NCI-H526 treated with DMSO at 0.1 percent for 48 hours (cell line): ENCODE results near the gene UBE2M.
"Not testable (repeated sequence)": the region's sequence is repeated elsewhere in the genome, so short reads cannot be mapped to it uniquely, and the experiment has no call there.

ENCODE experiments used
- DNase-seq: peaks from one replicate; lab custom pipeline; 2025; lab: John Stamatoyannopoulos, UW

UBE2M gene

DNA sequence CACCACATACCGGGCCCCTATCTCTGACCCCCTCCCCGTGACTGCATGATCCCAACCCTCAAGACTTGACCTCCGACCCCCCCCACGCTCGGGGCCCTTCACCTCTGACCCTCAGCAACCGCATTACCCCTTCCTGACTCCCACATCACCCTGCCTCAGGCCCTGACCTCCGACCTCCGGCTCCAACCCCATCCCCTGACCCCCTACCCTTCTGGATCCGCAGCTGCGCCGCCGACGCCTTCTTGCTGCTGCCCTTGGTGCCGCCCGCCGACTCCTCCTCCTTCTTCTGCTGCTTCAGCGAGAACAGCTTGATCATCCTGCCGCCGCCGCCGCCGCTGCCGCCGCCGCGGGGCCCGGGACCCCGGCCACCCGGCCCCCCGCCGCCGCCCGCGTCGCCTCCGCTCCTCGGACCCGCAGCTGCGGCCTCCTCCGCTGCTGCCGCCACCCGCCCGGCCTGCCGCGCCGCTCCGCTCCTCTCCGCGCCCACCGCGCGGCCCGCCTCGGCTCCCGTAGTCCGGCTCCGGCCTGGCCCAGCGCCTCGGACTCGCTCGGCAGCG, at the start of gene UBE2M:
Gene UBE2M, minus strand, starts transcription at position 546 of the 557 bp plus-strand sequence. Its CDS starts 230 bp downstream, at position 316.
- no peak for DNase-seq

DNA sequence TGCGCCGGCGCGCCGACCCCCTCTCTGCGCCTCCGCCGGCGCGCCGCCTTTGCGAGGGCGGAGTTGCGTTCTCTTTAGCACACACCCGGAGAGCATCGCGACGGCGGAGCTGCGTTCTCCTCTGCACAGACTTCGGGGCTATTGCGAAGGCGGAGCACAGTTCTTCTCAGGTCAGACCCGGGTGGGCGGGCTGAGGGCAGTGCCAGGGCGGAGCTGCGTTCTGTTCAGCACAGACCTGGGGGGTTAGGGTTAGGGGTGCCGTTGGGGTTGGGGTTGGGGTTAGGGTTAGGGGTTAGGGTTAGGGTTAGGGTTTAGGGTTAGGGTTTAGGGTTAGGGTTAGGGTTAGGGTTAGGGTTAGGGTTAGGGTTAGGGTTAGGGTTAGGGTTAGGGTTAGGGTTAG, 48.8 kb upstream of the UBE2M start:
- not testable (repeated sequence) for DNase-seq

DNA sequence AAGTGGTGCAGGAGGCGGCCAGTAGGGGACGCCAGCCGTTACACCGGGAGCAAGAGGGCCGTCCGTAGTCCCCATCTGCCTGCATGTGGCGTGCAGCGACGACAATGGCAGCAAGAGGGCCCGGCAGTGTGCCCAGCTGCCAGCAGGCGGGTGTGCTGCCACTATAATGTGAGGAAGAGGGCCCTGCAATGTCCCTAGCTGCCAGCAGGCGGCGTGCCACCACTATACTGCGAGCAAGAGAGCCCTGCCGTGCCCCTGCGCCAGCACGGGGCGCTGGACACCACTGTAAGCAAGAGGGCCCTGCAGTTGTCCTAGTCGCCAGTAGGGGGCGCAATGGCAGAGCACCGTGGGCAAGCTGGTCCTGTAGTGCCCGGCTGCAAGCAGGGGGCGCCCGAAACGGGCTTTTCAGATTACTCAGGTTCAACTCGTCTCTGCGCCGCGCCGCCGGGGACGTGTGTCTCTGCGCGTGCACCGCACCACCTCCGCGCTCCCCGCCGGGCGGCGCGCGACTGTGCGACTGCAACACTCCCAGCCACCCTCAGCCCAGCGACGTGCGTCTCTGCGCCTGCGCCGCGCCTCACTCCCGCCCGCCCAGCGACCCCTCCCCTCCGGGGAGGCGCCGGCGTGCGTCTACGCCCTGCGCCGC, 48.0 kb upstream of the UBE2M start:
- not testable (repeated sequence) for DNase-seq

DNA sequence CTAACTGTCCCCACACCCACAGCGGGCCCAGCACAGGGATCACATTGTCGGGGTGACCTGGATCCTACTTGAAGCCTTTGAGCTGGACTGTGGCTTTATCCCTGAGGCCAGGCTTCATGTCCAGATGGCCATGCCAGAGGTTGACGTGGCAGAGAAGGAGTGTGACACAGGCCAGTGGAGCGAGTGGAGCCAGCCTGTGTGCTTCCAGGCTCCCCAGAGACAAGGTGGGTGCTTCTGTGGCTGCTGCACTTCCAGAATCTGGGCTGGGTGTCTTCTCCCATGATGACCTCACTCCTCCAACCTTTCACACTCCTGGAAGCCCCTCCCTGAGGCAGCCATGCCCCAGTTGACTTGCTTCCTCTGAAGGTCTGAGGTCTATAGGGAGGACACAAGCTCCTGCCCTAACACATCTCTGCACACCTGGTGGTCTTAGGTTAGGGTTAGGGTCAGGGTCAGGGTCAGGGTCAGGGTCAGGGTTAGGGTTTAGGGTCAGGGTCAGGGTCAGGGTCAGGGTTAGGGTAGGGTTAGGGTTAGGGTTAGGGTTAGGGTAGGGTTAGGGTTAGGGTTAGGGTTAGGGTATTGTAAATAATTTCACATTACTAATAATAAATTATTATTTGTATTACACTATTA, 27.8 kb upstream of the UBE2M start:
- DNase-seq, result no peak

DNA sequence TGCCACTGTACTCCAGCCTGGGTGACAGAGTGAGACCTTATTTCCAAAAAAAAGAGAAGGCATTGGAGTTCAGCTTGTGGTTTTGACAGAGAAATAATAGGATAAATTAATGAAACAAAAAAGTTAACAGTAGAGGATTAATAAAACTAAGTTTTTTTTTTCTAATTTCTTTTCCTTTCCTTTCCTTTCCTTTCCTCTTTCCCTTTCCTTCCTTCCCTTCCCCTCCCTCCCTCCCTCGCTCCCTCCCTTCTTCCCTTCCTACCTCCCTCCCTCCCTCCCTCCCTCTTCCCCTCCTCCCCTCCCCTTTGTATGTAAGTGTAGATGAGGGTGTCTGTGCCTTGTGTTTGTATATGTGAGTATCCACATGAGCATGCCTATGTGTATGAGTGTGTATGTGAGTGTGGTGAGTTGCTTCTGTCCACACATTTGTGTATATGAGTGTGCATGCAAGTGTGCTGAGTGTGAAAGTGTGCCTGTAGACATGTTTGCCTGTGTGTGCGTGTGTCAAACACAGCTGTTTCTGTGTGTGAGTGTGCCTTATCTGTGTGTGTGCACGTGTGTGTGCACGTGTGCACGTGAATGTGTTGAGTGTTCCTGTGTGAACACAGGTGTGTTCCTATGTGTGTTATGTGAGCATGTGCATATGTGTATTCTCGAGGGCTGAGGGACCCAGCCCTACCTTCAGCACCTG, 27.2 kb upstream of the UBE2M start:
- DNase-seq, result no peak

DNA sequence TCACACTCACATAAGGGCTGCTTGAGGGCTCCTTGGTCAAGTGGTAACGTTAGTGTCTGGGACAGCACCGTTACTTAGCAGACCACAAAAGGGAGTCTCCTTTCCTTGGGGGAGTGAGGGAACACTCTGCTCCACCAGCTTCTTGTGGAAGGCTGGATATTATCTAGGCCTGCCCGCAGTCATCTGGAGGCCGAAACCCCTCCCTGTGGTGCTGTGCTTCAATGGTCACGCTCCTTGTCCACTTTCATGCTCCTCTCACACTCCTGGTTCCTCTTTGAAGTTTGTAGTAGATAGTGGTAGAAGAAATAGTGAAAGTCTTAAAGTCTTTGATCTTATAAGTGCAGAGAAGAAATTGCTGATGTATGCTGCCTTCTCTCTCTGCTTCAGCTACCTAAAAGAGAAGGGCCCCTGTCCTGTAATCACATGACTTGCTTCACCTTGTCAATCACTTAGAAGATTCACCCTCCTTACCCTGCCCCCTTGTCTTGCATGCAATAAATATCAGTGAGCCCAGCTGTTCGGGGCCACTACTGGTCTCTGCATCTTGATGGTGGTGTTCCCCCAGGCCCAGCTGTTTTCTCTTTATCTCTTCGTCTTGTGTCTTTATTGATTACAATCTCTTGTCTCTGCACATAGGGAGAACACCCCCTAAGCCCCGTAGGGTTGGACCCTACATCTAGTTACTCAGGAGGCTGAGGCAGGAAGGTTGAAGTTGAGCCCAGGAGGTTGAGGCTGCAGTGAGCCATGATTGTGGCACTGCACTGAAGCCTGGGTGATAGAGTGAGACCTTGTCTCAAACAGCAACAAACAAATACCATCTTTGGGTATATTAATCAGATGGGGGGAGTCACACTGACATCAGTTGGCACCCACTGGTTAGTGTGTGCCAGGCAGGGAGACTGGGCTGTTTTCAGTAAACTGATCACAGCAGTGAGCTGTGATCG, 26.4 kb upstream of the UBE2M start:
- no peak for DNase-seq

DNA sequence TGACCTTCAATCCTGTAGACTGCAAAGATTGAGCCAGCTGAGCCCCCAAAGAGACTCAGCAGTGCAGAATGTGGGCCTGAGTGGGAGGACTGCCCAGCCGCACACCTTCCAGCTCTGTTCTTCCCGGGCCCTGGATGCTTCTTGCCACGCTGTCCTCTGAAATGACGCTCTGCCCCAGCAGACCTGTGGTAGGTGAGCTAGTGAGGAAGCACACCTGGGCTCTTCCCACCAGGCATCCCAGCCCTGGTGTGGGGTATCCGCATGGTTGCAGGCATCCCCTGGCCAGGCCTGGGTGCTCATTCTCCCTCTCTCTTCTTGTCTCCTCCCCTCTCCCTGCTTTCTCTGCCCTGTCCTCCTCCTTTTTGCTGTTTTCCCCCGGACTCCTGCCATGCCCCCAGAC, 24.6 kb upstream of the UBE2M start:
- DNase-seq, result no peak

DNA sequence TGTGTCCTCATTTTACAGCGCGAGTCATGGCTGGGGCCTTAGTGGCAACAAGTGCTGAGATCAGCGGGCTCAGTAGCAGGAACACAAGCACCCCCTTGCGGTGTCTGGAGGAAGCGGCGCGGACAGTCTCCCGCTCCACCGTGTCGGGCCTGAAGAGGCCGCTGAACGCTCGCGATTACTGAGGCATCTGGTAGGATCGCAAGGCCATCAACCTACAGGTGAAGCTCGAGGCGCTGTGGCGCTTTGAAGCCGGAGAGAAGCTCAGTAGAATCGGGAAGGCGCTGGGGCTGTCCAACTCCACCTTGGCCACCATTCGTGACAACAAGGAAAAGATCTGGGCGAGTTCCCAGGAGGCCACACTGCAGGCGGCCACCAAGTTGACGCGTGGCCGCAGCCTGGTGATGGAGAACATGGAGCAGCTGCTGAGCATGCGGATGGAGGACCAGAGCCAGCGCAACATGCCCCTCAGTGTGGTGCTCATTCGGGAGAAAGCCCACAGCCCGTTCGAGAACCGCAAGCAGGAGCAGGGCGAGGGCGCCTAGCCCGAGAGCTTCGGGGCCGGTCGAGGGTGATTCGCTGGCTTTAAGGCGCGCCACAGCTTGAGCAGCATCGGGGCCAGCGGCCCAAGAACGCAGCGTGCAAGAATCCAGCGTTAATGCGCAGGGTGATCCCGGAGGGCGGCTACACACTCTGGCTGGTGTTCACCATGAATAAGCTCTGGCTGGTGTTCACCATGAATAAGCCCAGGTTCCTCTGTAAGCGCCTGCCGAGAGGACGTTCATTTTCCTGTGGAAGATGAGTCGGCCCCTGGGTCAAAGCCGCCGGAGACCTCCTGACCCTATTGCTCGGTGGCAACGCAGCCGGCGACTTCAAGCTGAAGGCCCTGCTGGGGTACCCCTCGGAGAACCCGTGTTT, 23.1 kb upstream of the UBE2M start:
- DNase-seq, result no peak

DNA sequence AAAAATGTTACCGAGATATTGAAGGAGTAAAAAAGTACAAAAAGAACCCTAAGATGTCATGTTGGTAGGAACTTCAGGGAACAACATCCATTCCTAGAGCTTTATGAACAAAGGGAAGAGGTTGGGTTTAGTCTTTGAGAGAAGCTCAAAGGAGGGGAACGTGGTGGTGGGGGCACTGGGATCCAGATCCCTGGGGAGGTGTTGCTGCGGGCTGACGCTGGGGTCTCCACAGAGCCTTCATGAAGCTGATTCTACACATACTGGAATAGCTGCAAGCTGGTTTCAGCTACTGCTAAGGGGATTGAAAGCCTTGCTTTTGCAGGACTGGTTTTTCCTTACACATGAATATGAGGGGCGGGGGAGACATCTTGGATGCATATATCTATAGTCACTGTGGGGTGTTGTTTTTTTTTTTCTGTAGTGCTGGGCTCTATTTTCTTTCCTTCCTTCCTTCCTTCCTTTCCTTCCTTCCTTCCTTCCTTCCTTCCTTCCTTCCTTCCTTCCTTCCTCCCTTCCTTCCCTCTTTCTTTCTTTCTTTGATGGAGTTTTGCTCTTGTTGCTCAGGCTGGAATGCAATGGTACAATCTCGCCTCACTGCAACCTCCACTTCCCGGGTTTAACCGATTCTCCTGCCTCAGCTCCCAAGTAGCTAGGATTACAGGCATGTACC, 21.2 kb upstream of the UBE2M start:
- DNase-seq, result no peak

DNA sequence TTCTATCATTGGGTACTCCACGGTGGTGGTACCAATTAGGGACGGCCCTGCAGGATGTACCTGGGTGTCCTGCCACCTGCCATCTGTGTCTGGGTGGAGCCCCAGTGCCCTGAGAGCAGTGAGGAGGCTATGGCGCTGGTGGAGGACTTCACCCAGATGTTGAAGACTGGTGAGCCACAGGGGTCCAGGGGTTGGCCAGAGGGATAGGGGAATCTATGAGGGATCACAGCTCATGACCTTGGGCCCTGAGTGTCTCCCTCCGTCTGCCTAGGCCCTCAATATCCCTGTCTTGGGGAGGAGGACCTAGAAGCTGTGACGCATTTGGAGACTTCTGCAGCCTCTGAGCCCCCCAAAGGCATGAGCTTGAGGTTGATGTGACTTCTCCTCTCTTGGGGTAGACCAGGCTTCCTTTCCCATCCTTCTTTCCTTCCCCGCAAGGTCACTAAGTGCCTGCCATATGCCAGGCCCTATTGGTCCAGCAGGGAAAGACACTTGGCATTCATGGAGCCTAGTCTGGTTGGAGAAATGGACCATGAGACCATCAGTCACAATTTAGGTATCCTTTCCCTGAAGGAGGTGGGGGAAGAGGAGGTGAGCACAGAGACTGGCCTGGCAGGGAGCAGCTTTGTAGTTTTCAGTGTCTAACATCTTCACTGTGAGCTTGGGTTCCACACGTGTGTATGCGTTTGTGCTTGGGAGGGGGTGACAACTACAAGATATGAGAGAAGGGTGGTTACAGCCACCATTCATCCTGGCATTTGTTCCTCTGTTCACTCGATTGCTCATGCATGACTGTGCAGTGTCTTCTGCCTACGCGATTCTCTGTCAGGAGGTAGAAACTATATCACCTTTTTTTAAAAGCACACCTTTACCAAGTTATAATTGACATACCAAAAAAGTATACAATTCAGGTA, 19.9 kb upstream of the UBE2M start:
- no peak for DNase-seq

DNA sequence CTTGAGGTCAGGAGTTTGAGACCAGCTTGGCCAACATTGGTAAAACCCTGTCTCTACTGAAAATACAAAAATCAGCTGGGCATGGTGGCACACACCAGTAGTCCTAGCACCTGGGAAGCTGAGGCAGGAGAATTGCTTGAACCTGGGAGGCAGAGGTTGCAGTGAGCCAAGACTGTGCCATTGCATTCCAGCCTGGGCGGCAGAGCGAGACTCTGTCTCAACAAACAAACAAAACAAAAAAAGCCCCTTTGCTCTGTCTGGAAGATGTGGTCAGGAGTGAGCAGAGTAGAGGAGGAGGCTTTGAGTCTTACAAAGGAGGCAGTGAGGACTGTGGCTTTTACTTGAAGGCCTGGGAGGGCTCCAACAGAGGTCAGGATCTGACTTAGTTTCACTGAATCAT, 19.2 kb upstream of the UBE2M start:
- not testable (repeated sequence) for DNase-seq

DNA sequence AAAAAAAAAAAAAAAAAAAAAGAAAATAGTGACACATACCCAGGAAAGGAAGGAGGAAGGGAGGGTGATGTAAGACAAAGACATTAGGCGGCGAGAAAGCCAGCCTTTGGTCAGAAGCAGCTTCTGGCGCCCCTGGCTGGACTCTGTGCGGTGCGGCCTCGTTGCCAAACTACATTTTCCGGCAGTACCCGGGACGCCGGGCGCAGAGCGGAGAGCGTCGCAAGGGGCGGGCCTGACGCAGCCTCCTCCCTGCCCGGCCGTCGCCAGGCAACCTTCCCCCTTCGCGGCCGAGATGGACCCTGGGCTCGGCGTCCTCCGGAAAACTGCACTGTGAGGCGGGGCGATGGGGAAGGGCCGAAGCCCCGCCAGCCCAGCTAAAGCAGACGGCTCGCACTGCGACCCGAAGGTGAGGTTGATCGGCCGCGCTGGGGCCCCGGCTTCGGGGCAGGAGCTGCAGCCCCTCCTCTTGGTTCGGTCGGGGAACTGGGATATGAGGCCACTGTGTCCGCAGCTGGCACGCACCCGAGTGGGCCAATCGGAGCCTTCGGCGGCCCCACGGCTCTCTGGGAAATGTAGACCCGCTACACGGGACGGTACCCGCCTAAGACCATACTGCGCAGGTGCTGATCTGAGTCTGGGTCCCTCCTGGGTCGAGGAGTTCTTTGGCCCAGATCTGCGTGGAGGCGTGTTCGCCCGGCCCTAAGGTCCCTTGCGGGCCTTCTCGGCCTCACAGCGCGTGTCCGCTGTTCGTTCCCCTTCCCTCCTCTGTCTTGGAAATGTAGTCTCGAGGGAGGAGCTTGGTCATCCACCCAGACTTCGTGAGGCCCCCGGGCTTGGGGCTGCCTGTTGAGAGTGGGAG, 17.0 kb upstream of the UBE2M start:
- DNase-seq, result no peak

DNA sequence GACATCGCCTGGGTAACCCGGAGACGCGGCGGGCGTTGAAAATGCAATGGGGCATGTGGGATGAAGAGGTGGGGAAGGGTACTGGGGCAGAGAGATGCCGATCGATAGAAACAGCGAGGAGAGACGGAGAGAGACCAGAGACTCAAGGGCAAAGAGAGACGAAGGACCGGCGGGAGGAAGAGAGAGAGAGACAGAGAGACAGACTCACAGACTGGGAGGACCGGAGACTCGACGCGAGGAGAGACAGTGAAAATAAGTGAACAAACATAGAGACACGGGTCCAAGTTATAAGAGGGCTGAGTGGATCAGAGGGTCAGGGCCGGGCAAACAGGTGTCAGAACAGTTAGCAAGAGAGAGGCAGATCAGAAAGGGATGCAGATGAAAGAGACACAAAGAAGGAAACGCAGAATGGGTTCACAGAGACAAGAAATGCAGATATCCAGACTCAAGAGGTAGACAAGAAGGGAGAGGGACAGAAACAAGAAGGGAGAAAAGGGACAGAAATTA, 15.3 kb upstream of the UBE2M start:
- no peak for DNase-seq

DNA sequence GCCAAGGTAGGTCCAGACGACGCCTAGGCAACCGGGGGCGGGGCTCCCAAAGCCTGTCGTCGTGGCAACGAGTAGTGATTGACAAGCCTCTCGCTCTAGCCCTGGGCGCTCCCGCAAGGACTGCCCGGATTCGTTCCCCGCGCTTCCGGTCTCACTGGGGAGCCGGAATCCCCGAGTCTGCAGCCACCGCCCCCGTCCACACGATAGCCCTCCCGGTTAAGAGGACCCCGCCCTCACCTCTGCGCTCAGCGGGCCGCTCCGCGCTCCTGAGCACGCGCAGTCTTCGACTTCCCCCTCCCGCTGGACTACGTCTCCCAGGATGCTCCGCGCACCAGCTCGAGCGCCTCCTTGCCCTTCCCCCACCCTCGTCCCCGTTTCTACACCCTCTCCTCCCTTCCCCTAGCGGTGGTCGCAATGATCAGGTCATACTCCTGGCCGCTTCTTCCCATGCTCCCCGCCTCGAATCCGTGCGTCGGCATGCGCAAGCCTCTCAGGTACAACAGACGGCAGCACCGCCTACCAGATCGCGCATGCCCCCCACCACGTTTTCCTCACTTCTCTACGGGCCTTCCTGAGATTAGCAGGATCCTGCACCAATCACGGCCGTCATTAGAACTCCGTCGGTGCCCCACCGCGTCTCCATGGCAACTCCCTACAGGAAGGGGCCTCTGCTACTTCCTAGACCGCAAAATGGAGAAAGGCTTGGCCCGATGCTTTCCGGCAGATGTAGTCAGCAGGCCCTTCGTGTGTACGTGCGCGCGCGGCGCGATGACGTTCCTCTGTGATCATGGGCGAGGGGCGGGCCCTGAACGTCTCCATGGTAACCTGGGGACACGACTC, 14.6 kb upstream of the UBE2M start, which contains the start of gene MZF1:
Gene MZF1, minus strand, starts transcription at position 518 of the 840 bp plus-strand sequence. CDS start 1,946 bp downstream, outside the sequence.
- no peak for DNase-seq

DNA sequence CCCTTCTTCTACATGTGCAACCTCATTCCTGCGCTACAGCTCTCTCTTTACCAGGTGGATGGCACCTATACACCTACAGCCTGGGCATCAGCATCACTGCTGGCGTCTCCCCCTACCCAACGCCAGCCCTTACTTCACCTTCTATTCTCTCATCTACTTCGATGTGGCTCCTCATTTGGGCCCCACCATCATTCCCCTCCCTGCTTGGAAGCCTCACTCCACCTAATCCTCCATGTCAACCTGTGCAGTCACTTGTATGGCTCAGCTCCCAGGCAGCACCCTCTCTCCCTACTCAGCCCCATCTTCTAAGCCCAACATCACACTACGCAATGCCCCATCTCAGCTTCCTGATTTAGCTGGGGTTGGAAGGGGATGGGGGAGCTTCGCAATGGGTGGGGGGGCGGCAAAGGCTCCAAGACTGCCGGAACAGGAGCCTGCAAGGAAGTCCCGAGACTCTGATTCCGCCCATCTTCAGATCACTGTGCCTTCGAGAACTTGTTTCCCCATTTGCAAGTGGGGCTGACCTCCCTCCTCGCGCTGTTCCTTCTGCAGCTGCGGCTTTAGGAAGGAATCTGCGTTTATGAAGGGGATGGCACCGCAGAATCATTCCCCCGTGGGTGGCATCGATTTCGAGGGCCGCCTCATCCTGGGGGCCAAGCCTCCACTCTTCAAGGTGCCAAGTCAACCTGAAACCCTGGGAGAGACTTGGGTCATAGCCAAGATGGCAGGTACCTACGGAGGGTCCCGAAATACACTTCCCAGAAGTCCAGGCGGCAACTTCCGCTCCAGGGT, 13.8 kb upstream of the UBE2M start:
- DNase-seq, result no peak

DNA sequence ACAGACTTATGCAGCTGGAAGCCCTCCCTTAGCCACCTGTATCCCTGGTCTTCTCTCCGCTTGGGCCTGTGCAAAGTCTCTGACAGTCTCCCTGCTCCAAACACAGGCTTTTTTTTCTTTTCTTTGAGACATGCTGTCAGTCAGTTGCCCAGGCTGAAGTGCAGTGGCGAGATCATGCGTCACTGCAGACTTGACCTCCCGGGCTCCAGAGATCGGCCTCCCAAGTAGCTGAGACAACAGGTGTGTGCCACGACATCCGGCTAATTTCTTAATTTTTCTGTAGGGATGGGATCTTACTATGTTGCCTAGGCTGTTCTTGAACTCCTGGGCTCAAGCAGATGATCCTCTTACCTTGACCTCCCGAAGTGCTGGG, 13.2 kb upstream of the UBE2M start:
- no peak for DNase-seq
